ENCODE data around the gene COLEC12.

DNA sequence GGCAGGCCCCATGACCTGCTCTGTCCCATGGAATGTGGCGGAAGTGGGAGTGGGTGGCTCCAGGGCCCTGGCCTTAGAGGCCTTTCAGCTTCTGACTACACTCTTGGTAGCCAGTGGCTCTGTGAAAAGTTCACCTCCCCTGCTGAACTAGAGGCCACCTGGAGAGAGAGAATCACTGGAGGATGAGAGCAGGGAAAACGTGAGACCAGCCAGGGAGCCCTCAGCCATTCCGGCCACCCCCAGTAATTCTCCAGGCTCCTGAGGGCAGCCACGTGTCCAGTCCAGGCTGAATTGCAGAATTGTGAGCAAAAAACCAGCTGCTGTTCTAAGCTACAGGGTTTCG lies 10.5 kb downstream of the COLEC12 start:
- TF ChIP-seq TAF1 (IDR thresholded peaks at IDR 0.05; ENCODE audit: low read depth) (no peak), CEBPB (IDR thresholded peaks at IDR 0.05) (no peak), EP300 (IDR thresholded peaks at IDR 0.05; ENCODE audit: borderline replicate concordance) (no peak), YY1 (IDR thresholded peaks at IDR 0.05; ENCODE audit: low read depth) (no peak), NFIC (IDR thresholded peaks at IDR 0.05) (no peak), RAD21 (IDR thresholded peaks at IDR 0.05; ENCODE audit: low read depth) (no peak), TCF12 (IDR thresholded peaks at IDR 0.05; ENCODE audit: low read depth) (no peak), CREB1 (IDR thresholded peaks at IDR 0.05; ENCODE audit: low read depth) (no peak)
- TF ChIP-seq, protein P1, sequence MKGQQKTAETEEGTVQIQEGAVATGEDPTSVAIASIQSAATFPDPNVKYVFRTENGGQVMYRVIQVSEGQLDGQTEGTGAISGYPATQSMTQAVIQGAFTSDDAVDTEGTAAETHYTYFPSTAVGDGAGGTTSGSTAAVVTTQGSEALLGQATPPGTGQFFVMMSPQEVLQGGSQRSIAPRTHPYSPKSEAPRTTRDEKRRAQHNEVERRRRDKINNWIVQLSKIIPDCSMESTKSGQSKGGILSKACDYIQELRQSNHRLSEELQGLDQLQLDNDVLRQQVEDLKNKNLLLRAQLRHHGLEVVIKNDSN (IDR thresholded peaks at IDR 0.05), result no peak
